DMS53 (cell line): ENCODE results near the gene GABRB3.
"Not testable (repeated sequence)": the region's sequence is repeated elsewhere in the genome, so short reads cannot be mapped to it uniquely, and the experiment has no call there.

Experiments
- DNase-seq: peaks from one replicate; lab custom pipeline; 2025; lab: John Stamatoyannopoulos, UW

The GABRB3 gene

GRCh38 chr15:26736502-26737248 lies 36.2 kb downstream of the GABRB3 start:
- DNase-seq, result no peak

DNA sequence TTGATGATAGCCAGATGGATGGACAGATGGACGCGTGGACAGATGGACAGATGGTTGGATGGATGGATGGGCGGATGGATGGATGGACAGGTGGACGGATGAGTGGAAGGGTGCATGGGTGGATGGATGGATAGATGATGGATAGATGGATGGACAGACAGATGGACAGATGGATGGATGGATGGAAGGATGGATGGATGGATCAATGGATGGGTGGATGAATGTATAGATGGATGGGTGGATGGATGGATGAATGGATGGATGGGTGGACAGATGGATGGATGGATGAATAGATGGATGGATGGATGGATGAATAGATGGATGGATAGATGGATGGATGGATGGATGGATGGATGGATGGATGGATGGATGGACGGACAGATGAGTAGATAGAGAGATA lies 40.9 kb downstream of the GABRB3 start:
- DNase-seq, result no peak

- no peak for DNase-seq
These were observed 43.3 kb downstream of the GABRB3 start for GRCh38 chr15:26729581-26729980.

DNA sequence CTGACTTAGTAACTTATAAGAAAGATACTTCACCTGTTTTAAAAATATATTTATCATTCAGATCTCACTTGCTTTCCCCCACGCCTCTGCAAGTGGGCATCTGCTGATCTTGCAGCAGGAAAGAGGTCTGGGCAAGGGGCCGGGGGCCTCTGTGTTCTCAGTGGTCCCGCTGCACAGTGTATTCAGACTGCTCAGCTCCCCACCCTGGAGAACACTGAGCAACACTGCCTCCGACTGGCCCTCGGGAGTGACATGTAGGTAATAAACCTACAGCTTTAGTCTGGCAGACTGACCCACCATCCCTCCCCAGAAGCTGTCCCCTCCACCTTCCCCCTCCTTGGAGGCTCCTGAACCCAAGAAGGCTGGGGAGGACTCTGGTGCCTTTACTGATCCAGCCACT lies 43.8 kb downstream of the GABRB3 start:
- no peak for DNase-seq

GRCh38 chr15:26724381-26725150 lies 48.3 kb downstream of the GABRB3 start:
- DNase-seq, result no peak

- no peak for DNase-seq
These were observed 50.2 kb downstream of the GABRB3 start for GRCh38 chr15:26722621-26723160.

DNA sequence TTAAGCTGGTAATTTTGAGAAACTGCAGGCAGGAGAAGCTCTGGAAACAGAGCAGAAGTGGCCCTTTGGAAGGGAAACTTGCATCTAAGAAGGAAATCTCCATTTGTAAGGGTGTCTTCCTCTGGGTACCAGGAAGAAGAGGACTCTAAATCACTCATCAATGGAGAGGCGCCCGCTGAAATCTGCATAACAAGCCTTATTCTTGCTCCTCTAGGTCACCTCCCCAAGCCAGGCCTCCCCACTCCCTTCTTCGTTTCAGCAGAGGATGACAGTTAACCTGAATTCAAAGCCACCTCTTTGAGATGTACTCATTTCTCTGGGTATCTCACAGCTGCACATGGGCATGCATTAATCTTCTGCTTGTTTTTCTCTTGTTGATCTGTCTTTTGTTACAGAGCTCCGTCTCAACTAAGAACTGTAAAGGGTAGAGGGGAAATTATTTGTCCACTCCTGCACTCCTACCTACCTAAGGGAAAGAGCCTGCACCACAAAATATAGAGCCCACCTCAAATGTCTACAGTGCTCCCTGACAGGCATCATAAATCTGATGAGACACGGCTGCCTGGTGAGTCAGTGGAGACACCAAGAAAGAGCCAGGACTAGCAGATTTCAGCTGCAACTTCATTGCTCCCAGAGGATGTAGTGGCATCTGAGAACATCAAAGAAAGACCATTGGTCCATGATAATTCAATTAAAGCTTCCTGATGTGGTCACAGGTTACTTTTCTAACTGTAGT lies 51.5 kb downstream of the GABRB3 start:
- no peak for DNase-seq

DNA sequence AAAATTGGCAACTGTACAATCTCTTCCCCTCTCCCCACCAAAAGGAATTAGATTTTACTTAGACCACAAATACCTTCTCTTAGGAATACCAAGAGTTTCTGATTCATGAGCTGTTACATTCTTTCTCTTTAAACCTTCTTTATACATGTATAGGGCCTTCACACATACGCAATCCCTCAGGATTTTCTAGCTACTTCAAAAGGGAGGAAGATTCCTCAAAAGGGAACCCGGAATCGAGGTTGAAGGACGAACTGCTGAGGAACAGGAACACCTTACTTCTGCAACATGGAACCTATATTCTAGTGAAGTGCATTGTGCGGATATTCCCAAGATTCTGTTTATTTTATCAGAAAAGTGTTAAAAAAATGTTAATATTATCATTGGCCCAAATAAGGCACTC lies 52.3 kb downstream of the GABRB3 start:
- DNase-seq, result no peak

DNA sequence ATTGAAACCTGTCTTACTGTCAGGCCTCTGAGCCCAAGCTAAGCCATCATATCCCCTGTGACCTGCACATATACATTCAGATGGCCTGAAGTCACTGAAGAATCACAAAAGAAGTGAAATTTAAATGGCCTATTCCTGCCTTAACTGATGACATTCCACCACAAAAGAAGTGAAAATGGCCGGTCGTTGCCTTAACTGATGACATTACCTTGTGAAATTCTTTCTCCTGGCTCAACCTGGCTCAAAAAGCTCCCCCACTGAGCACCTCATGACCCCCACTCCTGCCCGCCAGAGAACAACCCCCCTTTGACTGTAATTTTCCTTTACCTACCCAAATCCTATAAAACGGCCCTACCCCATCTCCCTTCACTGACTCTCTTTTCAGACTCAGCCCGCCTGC lies 53.0 kb downstream of the GABRB3 start:
- not testable (repeated sequence) for DNase-seq

DNA sequence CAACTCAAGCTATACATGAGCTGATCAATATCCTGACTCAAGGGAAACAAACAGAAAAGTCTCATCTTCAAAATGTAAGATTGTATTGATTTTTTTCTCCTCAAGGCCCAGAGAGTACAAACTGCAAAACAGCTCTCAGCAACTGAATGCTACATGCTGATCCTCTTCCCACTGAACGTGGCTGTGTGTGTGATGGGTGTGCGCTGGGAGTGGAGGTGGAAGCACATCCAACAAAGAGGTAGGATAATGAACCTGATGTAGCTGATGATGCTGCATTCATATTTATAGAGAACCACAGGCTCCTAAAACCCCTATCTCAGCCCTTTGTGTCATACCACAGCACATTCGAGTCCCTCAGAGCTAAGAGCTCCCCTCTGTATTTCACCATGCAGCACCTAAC lies 56.8 kb downstream of the GABRB3 start:
- no peak for DNase-seq

DNA sequence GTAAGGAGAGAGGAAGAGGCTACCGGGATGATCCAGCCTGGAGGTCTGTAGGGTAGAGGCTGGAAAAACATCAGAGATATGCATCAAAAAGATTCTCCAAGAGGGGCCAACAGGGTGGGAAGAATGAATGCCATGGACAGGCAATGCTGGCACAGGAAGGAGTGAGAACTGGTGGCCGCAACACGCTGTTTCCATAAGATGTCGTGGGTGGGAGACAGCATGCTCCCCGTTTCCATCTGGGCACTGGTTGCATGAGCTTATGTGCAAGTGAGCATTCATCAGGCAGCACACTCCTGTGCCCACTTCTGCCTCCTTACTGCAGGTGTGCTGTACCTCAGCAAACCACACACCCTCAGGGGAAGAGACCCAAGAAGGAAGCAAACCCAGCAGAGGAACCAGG lies 59.4 kb downstream of the GABRB3 start:
- no peak for DNase-seq

DNA sequence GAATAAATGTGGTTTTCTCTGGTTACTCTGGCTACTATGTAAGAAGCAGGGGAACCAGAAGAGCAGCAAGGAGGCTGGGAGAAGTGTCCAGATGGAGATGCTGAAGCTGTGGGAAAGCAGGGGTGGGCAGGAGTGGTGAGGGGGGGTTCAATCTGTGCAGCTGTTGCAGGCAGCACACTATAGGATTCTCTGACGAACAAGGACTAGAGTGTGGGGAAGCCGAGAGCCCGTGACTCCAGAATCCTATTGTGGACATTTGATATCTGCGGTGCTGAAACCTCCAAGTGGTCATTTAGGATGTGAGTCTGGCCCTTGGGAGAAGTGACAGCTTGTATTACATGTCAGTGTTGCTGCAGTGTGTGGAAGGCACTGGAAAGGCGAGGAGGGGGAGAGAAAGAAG lies 60.5 kb downstream of the GABRB3 start:
- no peak for DNase-seq

- no peak for DNase-seq
These were observed 61.4 kb downstream of the GABRB3 start for GRCh38 chr15:26711445-26711844.

DNA sequence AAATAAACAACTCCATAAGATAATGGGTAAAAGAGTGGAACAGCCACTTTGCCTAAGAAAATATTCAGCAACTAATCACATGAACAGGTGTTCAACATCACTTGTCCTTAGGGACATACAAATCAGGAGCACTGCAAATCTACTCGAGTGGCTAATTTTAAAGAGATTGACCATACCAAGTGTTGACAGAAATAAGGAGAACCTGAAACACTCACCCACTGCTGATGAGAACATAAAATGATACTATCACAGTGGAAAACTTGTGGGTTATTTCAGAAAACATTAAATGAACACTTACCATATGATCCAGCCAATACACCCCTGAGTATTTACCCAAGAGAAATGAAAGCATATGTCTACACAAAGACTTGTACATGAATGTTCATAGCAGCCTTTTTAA lies 70.5 kb downstream of the GABRB3 start:
- no peak for DNase-seq

DNA sequence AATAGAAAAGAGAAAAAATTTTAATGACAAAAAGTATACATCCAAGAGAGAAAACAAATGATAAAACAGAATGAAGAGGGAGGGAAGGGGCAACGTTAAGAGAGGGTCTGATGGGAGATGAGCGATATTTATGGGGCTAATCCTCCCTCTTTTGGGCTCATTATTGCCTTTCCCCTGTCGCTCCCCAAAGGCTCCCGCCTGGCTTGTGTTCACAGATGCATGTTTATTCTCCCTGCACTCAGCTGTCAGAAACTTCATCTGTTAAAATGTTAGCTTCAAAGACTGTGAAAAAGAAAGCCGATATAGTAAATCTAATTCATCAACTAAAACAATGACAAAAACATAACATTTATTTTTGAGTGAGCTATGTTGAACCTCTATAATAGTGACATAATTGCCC lies 74.3 kb downstream of the GABRB3 start:
- no peak for DNase-seq

DNA sequence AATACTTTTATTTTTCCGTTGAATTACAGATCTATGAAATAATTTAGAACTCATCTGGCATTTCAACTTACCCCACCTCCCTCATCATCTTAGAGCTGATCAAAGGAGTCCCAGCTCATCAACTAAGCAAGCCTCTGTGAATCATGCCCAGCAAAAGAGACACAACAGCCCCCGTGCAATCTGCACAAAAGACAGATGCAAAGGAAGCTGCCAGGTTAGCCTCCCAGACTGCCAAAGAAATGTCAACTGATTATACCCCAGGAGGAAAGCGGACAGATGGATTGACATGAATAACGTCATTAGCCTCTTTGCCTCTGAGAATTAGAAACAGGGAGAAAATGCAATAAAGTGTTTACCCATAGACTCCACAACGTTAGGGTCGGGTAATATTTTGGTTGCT lies 75.0 kb downstream of the GABRB3 start:
- DNase-seq, result no peak

GRCh38 chr15:26691249-26691648 lies 81.6 kb downstream of the GABRB3 start:
- DNase-seq, result no peak

DNA sequence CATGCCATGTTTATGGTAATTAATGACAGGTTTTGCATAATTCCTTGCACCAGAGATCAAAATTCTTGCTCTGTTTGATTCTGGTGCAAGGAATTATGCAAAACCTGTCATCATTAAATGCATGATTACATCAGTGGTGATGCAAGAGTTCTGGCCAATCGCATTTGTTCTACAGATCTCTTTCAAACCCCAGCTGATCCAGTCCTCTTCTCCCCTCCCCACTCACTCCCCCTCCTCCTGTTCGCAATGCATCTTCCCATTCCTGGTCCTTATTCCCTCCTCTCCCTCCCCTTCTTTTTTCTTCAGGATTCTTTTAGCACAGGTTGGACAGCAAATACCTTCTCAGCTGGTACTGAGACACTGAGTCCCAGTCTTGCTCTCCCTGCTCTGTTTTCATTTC lies 82.1 kb downstream of the GABRB3 start:
- DNase-seq, result no peak

DNA sequence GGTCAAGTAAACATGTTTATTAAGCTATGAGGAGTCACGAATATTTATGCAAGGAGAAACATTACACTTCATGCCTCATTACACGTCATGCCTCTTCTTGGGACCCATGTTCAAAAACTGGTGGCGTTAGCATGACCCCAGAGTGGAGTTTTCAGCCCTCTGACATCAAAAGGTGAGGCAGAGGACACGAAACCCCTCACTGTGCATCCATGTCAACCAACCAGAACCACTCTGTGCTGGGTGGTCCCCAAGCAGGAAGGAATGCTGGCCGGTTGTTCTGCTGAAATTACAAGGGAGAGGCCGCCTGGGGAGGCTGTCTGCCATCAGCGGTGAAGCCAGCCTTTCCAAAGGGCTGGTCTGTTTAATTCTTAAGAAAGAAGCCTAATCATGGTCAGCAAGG lies 83.4 kb downstream of the GABRB3 start:
- no peak for DNase-seq

DNA sequence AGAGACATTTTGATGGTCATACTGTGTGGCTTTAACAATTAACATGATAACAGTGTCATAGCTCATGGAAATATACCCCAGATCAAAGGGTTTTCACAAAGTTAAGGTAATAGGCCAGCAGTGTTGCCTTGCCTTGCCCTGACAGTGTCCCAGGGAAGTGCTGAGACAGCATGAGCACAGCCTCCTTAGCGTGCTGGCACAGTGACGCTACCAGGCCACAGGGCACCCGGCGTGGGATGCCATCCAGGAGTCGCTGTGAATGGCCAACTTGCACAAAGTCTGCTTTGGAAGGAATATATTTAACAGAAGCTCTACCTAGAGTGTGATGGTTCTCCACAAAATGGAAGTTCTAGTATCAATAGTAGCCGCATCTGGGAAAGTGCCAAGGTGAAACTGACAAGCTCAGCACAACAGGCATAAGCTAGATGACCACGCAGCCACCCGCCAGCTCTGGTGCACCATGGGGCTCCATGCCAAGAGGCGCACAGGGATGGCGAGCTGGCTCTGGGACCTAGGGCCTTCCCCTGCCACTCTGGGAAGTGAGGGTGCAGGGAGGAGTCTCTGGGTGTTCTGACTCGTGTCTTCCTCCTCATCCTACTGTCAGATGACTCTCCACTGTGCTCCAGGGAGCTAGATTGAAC lies 86.2 kb downstream of the GABRB3 start:
- DNase-seq, result no peak

DNA sequence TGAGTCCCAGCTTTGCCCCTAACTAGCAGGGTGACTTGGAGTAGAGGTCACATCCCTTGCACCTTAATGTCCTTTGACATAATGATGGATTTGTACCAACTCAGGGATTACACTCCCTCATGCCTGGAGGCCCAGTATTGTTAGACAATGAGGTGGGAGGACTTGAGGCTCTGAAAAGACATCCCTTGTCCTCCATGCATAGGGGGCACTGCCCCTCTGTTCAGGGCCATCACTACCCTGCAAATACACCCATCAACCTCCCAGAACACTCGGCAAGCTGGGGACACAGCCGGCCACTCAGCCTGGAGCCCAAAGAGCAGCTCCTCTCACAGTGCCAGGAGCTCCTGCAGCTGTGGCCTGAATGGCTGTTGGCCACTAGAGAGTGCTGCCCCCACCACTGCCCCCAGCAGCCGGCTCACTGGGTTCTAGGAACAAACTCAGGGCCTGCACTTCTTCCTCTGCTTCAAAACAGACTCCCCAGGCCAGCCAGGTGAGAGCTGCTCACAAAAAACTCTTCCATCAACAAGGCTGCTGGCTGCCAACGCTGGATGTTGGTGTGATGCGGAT lies 90.2 kb downstream of the GABRB3 start:
- no peak for DNase-seq

DNA sequence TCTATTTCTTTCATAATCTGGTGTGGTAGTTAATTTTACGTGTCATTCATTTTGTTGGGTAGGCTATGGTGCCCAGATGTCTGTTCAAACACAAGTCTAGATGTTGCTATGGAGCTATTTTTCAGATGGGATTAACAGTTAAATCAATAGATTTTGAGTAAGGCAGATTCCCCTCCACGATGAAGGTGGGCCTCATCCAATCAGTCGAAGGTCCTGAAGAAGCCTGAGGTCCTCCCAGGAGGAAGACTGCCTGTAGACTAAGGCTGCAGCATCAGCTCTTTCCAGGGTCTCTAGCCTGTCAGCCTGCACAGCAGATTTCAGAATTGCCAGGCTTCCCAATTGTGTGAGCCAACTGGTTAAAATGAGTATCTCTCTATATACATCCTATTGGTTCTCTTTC lies 92.9 kb downstream of the GABRB3 start:
- no peak for DNase-seq
